Astrocyte (in vitro differentiated cells and primary cell): ENCODE results near the gene SHB. TPM values are rescaled to one million over a fixed set of nuclear protein-coding genes. Genes with fewer than 3 reads are reported as not detected.

ENCODE experiments used
- DNase-seq: peaks from one replicate; pipeline ENCODE4 v3.0.0-alpha.2; 2010; ENCODE audit warnings: low read depth
- FAIRE-seq: peaks from 2 replicates; lab custom pipeline; 2011; peaks lifted over from hg19 to GRCh38; lab: Jason Lieb, UNC
- H2AFZ ChIP-seq: 2 replicates; pipeline ENCODE4 v1.6.0; 2012; ENCODE audit warnings: low read depth, low read length, inconsistent platforms
- H3K27ac ChIP-seq: 2 replicates; pipeline ENCODE4 v1.5.1; 2011; ENCODE audit warnings: low read depth, low read length, inconsistent platforms
- H3K27me3 ChIP-seq: 2 replicates; pipeline ENCODE4 v1.6.0; 2011; ENCODE audit warnings: low read length, inconsistent platforms; ENCODE audit not compliant: insufficient read depth
- H3K36me3 ChIP-seq: 2 replicates; pipeline ENCODE4 v1.5.1; 2011; ENCODE audit warnings: low read length, inconsistent platforms; ENCODE audit not compliant: insufficient read depth
- H3K4me1 ChIP-seq: 2 replicates; pipeline ENCODE4 v1.5.1; 2011; ENCODE audit warnings: low read length, inconsistent platforms; ENCODE audit not compliant: insufficient read depth
- H3K4me2 ChIP-seq: 2 replicates; pipeline ENCODE4 v1.6.0; 2012; ENCODE audit warnings: low read length, inconsistent platforms
- H3K4me3 ChIP-seq: 2 replicates; pipeline ENCODE4 v1.5.1; 2011; ENCODE audit warnings: low read depth, mild to moderate bottlenecking, low read length, inconsistent platforms; ENCODE audit not compliant: insufficient read depth
- H3K79me2 ChIP-seq: 2 replicates; pipeline ENCODE4 v1.6.0; 2012; ENCODE audit warnings: mild to moderate bottlenecking, low read length, inconsistent platforms; ENCODE audit not compliant: insufficient read depth
- H3K9ac ChIP-seq: 2 replicates; pipeline ENCODE4 v1.6.0; 2012; ENCODE audit warnings: mild to moderate bottlenecking, low read length, inconsistent platforms
- H3K9me3 ChIP-seq: 2 replicates; pipeline ENCODE4 v1.5.1; 2012; ENCODE audit warnings: low read depth, mild to moderate bottlenecking, low read length, inconsistent platforms; ENCODE audit not compliant: insufficient read depth
- H4K20me1 ChIP-seq: 2 replicates; pipeline ENCODE4 v1.6.0; 2012; ENCODE audit warnings: low read length, inconsistent platforms; ENCODE audit not compliant: insufficient read depth
- H3K27ac Mint-ChIP-seq: one replicate; pipeline ENCODE4 v1.8.0; 2021; ENCODE audit warnings: mild to moderate bottlenecking, mixed read lengths; ENCODE audit not compliant: unreplicated experiment
- H3K27me3 Mint-ChIP-seq: one replicate; pipeline ENCODE4 v1.8.0; 2021; ENCODE audit warnings: low read depth, mixed read lengths; ENCODE audit not compliant: unreplicated experiment
- H3K36me3 Mint-ChIP-seq: one replicate; pipeline ENCODE4 v1.8.0; 2021; ENCODE audit warnings: low read depth, mixed read lengths; ENCODE audit not compliant: unreplicated experiment
- H3K4me1 Mint-ChIP-seq: one replicate; pipeline ENCODE4 v1.8.0; 2021; ENCODE audit warnings: low read depth, mixed read lengths; ENCODE audit not compliant: unreplicated experiment
- H3K4me3 Mint-ChIP-seq: one replicate; pipeline ENCODE4 v1.8.0; 2021; ENCODE audit warnings: mild to moderate bottlenecking, moderate library complexity, mixed read lengths; ENCODE audit not compliant: unreplicated experiment
- H3K9me3 Mint-ChIP-seq: one replicate; pipeline ENCODE4 v1.8.0; 2021; ENCODE audit warnings: mild to moderate bottlenecking, mixed read lengths; ENCODE audit not compliant: unreplicated experiment
- EZH2 ChIP-seq: IDR thresholded peaks from 2 replicates; pipeline ENCODE4 v1.6.1; 2012; ENCODE audit warnings: mild to moderate bottlenecking, low read length, inconsistent platforms; ENCODE audit not compliant: insufficient read depth
- total RNA-seq: library from RNA; stranded (reverse); gene quantifications from 2 replicates; pipeline ENCODE4 v1.2.1, GENCODE V29; 2021
- TF ChIP-seq, protein P1 (sequence below): IDR thresholded peaks from 2 replicates; pipeline ENCODE4 v1.5.1; 2011; ENCODE audit warnings: low read depth, mild to moderate bottlenecking, inconsistent platforms, low read length, moderate library complexity; ENCODE audit not compliant: insufficient read depth

Gene SHB
- total RNA-seq, 1 donor from 2014 or later = 53.4 TPM

DNA sequence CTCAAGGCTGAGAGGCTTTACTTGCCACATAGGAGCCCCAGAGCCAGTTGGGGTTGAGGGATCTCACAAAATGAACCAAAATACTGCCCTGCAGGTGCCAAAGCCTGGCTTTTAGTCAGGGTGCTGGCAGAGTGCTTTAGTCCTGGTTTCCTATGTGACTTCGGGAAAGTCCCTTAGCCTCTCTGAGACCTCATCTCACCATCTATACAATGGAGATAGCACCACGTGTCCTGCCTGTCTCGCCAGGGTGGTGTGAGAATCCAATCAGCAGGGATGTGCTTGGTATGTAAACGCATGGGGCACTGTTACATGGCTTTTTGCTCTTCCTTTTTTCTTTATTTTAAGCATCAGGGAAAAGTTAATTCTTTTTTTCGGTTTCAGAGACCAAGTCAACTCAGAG lies 68.3 kb downstream of the SHB start:
- no peak overlapping the region for H3K27ac Mint-ChIP-seq
- Histone ChIP-seq H2AFZ (no peak overlapping the region), H4K20me1 (peaks cover 77% of the 10 kb centered on the region), H3K9me3 (no peaks in the 10 kb centered on the region), H3K9ac (no peak overlapping the region), H3K4me2 (no peak overlapping the region), H3K4me1 (peaks cover 21% of the 10 kb centered on the region), H3K79me2 (peaks cover 98% of the 10 kb centered on the region), H3K27me3 (no peaks in the 10 kb centered on the region), H3K27ac (no peak overlapping the region), H3K36me3 (no peaks in the 10 kb centered on the region), H3K4me3 (no peak overlapping the region)
- H3K9me3 Mint-ChIP-seq = no peaks in the 10 kb centered on the region
- no peaks in the 10 kb centered on the region for H3K27me3 Mint-ChIP-seq
- DNase-seq (no peak), FAIRE-seq (no peak)
- H3K36me3 Mint-ChIP-seq = peaks cover 19% of the 10 kb centered on the region
- peaks cover 48% of the 10 kb centered on the region for H3K4me1 Mint-ChIP-seq
- TF ChIP-seq, protein P1, sequence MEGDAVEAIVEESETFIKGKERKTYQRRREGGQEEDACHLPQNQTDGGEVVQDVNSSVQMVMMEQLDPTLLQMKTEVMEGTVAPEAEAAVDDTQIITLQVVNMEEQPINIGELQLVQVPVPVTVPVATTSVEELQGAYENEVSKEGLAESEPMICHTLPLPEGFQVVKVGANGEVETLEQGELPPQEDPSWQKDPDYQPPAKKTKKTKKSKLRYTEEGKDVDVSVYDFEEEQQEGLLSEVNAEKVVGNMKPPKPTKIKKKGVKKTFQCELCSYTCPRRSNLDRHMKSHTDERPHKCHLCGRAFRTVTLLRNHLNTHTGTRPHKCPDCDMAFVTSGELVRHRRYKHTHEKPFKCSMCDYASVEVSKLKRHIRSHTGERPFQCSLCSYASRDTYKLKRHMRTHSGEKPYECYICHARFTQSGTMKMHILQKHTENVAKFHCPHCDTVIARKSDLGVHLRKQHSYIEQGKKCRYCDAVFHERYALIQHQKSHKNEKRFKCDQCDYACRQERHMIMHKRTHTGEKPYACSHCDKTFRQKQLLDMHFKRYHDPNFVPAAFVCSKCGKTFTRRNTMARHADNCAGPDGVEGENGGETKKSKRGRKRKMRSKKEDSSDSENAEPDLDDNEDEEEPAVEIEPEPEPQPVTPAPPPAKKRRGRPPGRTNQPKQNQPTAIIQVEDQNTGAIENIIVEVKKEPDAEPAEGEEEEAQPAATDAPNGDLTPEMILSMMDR = no peak
- no peak overlapping the region for H3K4me3 Mint-ChIP-seq

- DNase-seq = no peak
- Histone ChIP-seq H3K4me1 (peaks cover 25% of the 10 kb centered on the region), H3K27me3 (no peaks in the 10 kb centered on the region), H3K79me2 (peaks cover 98% of the 10 kb centered on the region), H3K36me3 (no peaks in the 10 kb centered on the region), H3K9ac (peak overlapping the region; percentile 32), H4K20me1 (peaks cover 79% of the 10 kb centered on the region), H3K9me3 (no peaks in the 10 kb centered on the region), H3K4me3 (no peak overlapping the region), H3K4me2 (peak overlapping the region; percentile 59), H3K27ac (peak overlapping the region; percentile 47), H2AFZ (no peak overlapping the region)
- Mint-ChIP-seq H3K9me3 (no peaks in the 10 kb centered on the region), H3K27ac (no peak overlapping the region), H3K27me3 (no peaks in the 10 kb centered on the region), H3K4me1 (peaks cover 51% of the 10 kb centered on the region), H3K4me3 (no peak overlapping the region), H3K36me3 (peaks cover 19% of the 10 kb centered on the region)
- TF ChIP-seq, protein P1 = no peak
- TF ChIP-seq EZH2 = no peak
- FAIRE-seq = no peak
Measured at GRCh38 chr9:38000332-38000731, 68.7 kb downstream of the SHB start.

GRCh38 chr9:37999588-38000189 lies 69.3 kb downstream of the SHB start:
- no peak for TF ChIP-seq EZH2
- TF ChIP-seq, protein P1 = no peak
- Histone ChIP-seq H3K36me3 (no peaks in the 10 kb centered on the region), H3K27me3 (no peaks in the 10 kb centered on the region), H3K27ac (peak overlapping the region; percentile 47), H3K4me1 (peaks cover 31% of the 10 kb centered on the region), H3K4me2 (peak overlapping the region; percentile 59), H3K9ac (peak overlapping the region; percentile 32), H3K9me3 (no peaks in the 10 kb centered on the region), H4K20me1 (peaks cover 78% of the 10 kb centered on the region), H3K79me2 (peaks cover 93% of the 10 kb centered on the region), H3K4me3 (no peak overlapping the region), H2AFZ (no peak overlapping the region)
- FAIRE-seq (no peak), DNase-seq (no peak)
- Mint-ChIP-seq H3K27ac (peak overlapping the region; percentile 97), H3K4me3 (no peak overlapping the region), H3K4me1 (peaks cover 57% of the 10 kb centered on the region), H3K9me3 (no peaks in the 10 kb centered on the region), H3K27me3 (no peaks in the 10 kb centered on the region), H3K36me3 (peaks cover 16% of the 10 kb centered on the region)
